PFSK-1 (cell line): ENCODE data around the gene PRKCE.

ENCODE experiments used
- POLR2AphosphoS5 ChIP-seq: IDR thresholded peaks from 2 replicates; pipeline ENCODE4 v1.6.1; 2012; ENCODE audit warnings: low read depth, mild to moderate bottlenecking, control low read depth, low read length, moderate library complexity
- TAF1 ChIP-seq: IDR thresholded peaks from 2 replicates; pipeline ENCODE4 v1.6.1; 2012; ENCODE audit warnings: low read length, control low read depth, borderline replicate concordance; ENCODE audit not compliant: insufficient read depth

DNA sequence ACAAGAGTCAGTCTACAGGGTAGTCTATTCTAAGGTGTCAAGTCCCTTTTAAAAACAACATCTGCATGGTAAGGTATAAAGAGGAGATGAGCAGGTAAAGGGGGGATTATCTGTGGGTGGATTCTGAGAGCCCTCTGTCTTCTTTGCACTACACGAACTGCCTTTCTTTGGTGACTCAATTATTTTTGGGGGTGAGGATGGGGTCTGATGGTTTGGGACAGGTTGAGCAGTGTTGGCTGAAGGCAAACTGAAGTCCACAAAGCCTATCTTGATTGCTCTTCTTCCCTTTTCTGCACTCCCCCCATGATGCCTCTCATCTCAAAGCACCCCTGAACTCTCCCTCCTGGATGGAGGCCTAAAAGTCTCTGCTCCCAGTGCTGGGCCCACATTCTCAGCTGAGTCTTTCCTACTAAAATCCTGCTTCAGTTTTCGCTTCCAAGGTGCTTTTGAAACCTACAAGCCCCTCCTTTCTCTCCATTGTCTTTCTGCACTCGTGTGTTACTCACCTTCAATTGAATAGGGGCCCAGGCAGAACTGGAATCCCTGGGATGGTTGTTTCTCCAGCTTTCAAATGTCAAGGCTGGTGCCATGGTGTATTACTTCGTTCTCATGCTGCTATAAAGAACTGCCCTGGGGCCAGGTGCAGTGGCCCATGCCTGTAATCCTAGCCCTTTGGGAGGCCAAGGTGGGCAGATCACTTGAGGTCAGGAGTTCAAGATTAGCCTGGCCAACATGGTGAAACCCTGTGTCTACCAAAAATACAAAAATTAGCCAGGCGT is 64.3 kb downstream of the PRKCE start:
- TF ChIP-seq TAF1 (no peak), POLR2AphosphoS5 (no peak)
